Tongue (tissue), 2 donors: ENCODE data around the gene COPS7A. TPM values are rescaled to one million over a fixed set of nuclear protein-coding genes. Genes with fewer than 3 reads are reported as not detected.
A peak's percentile ranks its signal among the peaks of the same experiment; 100 is the strongest.

Experiments used
- DNase-seq: peaks from one replicate; pipeline ENCODE4 v3.0.0-alpha.2; 2015
- total RNA-seq: library from RNA; depleted of rRNA; stranded (reverse); fragments of >200 nt; gene quantifications from one replicate; pipeline ENCODE4 v1.2.3, GENCODE V29; 2014

Gene COPS7A
- total RNA-seq, 1 donor from 2014 or later, result 41.5 TPM

DNA sequence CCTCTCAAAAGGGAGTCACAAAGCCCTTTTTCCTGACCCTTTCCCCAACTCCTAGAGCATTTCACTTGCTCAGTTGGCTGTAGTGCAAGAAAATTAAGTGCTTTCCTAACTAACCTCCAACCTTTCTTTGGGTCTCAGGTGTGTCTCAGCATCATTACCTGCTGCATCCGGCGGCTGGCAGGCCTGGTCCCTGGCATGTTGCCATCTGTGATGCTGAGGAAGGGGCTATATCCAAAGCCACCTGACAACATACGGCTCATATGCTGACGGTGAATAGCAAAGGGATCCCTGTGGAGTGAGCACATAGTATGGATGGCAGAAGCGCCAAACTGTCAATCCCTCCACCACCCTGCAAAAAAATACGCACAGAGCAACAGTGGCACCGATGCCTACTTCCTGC, 27.9 kb downstream of the COPS7A start:
- no peak for DNase-seq

DNA sequence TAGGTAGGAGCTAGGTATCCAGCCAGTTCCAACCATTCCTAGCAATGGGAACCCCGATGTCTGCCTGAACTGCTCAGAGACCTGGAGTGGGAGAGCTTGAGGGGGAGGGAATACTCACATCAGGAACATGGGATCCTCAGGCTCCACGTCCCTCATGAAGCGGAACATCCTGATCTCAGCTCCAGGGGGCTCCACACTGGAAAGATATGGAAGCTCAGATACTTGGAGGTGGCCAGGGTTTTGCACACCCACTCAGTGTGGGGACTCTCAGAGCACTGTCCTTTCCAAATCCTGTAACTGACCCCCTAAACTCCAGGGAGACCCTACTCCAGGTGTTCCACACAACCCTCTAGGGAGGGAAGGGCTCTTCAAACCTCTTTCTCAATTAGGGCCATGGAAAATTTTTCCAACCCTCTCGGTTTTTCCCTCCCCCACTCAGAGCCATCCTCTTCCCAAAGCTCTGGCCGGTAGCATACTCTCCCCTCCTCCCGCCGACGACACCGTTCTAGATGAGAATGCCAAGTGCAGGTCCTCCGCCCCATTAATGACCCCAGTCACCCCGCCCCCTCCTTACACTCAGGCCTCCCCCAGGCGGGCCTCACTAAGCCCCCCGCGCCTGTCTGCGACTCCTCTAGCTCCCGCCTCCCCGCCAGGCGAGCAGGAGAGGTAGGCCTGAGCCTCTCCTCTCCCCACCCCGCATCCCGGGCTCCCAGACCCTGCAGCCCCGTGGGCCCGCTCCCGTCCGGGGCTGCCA, 28.5 kb downstream of the COPS7A start:
- peak; percentile 75 for DNase-seq

DNA sequence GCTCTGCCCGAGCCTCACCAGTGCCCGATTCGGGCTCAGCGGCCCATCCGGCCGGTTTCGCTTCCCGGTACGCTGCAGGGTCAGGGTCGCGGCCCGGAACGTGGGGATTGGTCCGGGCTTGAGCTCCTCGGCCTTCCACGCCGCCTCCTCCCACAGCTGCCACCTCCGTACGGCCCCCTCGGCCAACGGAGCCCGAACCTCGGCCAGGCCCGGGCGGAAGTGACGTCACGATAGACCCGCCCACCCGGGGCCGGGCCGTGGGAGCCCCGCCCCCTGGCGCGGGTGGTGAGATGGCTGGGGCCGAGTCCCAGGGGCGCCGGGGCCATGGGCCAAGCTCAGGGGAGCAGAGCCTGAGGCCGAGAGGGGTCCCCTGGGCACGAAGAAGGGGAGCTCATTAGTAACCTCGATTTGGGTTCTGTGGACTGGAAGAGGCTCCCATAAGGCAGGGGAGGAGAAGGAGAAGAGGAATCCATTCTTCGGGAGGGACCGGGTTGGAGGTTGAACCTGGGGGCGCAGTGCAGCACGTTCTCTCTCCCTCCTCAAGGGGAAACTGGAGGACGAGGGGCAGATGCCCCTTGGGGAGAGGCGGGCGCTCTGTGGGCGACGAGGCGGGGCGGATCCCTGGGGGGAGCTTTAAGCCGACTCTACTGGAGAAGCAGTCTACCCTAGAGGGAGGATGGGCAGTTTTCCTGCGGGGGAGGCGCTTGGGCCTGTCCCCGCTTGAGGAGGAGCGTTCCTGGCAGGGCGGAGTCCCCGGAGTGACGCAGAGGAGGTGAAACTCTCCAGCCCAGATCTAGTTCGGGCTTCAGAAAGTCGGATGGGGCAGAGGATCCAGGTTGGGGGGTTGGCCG, 29.3 kb downstream of the COPS7A start, which contains the start of gene MLF2:
MLF2 (minus strand) TSS at position 221 of the 851 bp plus-strand sequence. CDS start 807 bp downstream, outside the sequence.
- DNase-seq, result peak; percentile 100

DNA sequence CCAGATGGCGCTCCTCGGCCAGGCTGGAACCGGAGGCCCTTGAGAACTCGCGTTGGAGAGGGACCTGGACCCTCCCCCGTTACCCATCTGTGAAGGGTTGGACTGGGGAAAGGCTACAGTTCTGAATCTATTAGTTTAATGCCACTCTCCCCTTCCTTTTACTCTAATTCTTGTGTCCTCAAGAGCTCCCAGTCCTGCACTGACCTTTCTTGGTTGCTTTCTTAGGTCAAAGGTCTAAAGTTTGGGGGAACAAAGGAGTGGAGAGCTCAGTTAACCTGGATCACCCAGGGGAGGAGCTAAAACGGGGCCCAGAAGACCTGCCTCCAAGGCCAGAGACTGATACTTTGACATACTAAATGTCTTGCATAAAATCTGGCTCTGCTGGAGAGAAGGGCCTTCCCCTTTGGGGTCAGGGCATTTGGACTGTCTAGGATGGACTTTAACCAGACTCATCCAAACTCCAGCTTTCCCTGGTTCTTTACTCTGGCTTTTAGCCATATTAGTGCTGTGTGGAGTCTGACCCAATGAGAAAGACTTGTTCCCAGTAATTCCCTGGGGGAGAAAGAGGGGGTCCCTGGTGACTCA, 30.0 kb downstream of the COPS7A start:
- no peak for DNase-seq

DNA sequence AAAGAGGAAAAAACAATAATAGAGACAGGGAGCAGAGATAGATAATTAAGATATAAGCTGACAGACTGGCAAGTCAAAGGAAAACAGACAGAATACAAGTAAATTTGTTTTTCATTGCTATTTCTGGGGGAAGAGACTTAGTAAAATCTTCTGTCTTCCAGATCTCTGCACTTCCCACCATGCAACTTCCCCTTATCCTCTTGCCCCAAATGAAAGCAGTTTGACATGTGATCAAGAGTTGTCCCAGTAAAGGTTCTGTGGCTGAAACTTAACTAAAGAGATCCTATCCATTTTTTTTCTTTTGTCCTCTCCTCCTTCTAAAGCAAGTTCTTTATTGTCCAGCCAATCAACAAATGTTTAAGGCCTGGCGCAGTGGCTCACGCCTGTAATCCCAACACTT, 30.6 kb downstream of the COPS7A start:
- no peak for DNase-seq

DNA sequence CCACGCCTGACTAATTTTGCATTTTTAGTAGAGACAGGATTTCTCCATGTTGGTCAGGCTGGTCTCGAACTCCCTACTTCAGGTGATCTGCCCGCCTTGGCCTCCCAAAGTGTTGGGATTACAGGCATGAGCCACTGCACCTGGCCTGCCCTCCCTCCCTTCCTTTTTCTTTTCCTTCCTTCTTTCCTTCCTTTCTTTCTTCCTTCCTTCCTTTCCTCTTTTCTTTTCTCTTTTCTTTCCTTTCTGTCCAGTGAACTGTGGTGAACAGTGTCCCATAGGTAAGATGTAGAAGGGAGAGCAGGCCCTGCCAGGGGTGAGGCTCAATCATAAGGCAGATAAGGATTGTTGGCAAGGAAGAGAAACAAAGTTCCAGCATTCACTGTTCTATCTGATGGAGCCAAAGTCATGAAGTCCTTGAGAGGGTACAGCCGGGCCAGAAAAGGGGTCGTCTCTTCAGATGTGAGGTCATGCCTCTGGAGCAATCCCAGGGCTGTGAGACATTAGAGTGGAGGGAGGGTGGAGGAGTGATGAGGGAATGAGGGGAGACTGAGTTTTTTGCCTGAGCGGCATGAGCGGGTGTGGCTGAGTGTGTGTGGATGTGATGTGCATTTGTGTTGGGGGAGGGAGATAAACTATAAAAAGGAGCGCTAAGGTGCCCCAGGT, 33.3 kb downstream of the COPS7A start:
- DNase-seq, result no peak

DNA sequence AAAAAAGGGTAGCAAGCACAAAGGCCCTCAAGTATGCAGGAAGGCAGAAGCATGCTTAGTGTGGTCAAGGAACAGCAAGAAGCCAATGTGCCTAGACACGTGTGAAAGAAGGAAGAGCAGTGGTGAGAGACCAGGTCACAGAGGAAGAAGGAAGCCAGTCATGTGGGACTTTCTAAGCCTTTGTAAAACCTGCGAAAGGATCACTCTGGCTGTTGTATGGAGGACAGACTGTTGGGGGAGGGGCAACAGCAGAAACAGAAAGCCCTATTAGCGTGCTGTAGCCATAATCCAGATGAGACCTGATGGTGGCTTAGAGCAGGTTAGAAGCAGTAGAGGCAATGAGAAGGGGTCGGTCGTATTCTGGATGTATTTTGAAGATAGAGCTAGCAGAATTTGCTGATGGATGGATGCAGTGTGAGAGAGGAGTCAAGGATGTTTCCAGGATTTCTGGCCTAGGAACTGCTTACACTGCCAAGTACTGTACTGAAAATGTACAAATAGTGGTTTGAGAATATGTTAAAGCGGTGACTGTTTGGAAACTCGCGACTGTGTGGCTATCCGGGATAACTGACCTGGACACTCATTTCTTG, 34.8 kb downstream of the COPS7A start:
- DNase-seq, result no peak

DNA sequence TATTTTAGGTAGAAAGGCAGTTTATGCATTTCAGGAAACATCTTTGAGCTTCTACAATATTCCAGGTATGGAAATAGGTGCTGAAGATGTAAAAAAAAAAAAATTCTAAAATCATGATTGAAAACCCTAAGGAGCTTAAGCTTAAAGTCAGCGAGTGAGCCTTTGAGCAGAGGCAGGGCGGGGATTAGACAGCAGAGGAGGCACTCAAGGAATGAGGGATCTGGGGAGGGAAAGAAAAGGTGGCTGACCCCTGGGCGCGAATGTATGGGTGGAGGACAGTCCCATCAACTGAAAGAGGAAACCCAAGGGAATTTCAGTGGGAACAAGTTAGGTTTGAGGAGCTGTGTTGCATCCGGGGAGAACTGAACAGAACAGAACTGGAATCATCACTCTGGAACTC, 35.9 kb downstream of the COPS7A start:
- DNase-seq, result no peak

DNA sequence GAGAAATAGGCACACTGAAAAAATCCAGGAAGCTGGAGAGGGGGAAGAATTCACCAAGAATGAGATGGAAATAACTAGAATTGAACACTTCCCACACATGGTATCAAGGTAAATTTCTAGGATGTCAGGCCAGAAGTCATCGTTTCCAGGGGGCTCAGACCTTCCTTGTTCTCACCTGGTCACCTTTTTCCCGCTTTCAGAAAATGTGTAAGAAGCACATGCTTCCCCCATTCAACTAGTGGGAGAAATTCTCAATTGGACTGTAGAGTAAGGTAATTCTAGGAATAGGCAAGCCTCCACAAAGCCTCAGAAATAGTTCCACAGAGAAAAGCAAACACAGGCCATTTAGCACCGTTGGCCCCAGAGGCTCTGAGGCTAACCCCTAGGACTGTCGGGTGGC, 39.5 kb downstream of the COPS7A start:
- DNase-seq, result no peak

DNA sequence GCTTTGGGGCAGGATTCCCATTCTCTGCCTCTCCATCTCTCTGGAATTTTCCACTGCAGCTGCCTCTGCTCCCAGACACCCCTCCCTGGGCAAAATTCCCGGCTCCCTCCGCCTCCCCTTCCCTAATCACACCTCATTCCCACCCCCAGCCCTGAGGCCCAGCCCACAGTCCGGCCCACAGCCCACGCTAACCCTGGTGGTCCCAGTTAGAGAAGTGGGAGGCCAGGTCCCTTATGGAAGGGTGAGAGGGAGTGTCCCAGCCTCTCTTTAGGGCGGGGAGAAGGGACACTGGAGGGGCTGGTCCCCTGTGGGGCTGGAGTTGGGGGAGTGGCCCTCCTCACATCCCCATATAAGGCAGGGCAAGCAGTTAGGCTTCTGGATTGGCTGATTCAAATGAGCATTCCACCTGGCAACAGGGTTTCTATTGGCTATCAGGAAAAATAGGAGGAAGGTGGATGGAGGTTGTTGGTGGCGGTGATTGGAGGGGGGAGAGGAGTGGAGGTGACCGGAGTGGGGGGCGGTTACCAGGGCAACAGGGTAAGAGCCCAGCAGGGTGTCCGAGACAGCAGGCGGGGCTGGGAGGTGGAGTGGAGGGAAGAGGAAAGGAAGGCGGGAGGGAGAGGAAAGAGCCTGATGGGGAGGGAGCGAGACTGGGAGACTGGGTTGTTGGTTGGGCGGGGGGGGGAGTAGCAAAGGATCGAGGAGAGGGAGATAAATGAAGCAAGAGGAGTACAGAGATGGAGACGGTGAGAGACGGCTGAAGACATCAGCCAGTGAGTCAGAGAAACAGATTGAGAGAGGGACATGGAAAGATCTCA, 40.4 kb downstream of the COPS7A start:
- DNase-seq, result peak; percentile 99

DNA sequence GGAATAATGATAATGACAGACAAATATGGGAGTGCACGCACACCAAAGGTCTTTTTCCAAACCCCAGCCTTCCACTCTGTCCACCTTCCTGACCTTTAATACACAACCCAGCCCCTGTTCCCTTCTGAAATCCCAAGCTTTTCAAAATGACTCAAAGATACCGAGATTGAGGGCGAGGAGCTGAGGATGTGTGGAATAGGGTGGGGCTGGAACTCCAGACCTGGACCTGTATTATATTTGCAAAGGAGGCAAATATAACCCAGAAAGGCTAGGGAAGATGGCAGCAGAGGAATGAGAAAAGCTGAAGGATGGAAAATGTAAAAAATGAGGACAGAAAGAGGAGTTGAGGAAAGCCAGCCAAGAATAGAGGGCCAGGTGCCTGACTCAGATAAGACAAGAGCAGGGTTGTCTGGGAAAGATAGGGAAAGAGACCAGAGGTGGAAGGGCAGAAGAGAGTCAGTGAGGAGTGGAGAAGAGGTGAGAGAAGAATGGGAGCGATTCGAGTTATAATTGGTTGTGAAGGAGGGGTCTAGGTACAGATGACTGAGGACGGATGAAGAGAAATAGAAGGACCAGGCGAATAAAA, 41.3 kb downstream of the COPS7A start:
- no peak for DNase-seq

DNA sequence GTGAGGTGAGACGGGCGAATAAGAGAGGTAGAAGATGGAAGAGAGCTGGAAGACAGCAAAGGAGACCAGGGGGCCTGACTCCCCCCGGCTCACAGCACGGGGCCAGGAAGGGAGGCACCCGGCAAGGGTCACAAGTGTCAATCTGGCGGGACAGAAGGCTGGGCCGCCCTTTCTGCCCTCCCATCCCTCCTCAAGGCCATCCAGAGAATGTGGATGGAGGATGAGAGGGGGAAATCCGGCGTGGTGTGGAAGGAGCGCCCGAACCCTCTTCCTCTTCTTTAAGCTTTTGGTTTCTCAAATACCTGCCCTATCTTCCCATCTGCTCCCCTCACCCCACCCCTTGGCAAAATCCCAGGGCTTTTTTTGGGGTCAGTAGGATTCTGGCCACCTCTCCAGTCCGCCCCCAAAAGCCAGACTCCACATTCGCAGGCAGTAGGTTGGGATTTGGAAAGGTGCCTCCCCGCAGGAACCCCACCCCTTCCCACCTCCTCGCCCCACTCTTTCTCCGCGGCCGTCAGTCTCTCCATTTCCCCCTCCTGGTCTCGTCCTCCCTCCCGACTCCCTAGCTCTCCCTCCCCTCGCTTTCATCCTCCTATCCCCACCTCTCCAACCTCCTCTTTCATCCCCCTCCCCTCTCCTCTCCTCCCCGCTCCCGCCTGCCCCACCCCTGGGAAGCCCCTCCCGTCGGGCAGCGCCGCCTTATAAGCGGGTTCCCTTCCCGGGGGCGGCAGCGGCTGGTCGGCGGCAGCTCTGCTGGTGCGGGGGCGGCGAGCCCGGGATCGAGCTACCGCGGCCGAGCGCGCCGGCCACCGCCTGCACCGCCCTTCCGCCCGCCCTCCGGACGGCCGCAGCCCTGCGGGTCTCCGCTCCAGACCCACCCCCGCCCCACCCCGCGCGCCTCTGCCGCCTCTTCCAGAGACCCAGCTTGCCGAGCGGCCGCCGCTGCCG, 42.1 kb downstream of the COPS7A start, which contains the start of gene PTMS:
PTMS (plus strand) TSS at position 730 of the 948 bp plus-strand sequence. CDS start 343 bp downstream, outside the sequence.
- peak; percentile 96 for DNase-seq

DNA sequence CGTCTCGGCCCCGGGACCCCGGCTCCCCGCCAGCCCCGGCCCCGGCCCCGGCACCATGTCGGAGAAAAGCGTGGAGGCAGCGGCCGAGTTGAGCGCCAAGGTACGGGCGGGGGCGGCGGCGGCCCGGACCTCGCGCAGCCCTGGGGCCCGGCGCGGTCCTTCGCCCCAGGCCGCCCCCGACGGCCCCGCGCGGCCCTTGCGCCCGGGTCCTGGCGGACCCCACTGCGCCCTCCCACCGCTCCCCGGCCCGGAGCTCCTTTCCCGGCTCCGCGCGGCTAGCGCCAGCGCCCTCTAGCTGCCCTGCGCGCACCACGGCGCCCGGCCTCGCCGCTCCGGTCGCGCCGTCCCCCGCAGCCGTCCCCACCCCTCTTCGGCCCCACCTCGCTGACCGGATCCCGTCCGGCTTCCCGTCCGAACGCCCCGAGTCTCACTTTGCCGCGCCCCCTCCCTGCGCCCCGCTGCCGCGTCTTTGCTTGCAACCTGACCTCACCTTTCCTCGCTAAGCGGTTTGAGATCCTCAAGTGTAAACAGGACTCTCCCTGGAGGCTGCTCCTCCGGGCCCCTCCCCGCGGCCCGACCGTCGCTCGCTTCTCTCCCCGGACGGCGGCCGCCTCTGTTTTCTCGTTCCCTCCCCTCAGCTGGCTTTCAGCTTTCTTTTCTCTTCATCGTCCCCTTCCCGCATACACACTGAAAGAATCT, 43.0 kb downstream of the COPS7A start:
- DNase-seq, result peak; percentile 87

DNA sequence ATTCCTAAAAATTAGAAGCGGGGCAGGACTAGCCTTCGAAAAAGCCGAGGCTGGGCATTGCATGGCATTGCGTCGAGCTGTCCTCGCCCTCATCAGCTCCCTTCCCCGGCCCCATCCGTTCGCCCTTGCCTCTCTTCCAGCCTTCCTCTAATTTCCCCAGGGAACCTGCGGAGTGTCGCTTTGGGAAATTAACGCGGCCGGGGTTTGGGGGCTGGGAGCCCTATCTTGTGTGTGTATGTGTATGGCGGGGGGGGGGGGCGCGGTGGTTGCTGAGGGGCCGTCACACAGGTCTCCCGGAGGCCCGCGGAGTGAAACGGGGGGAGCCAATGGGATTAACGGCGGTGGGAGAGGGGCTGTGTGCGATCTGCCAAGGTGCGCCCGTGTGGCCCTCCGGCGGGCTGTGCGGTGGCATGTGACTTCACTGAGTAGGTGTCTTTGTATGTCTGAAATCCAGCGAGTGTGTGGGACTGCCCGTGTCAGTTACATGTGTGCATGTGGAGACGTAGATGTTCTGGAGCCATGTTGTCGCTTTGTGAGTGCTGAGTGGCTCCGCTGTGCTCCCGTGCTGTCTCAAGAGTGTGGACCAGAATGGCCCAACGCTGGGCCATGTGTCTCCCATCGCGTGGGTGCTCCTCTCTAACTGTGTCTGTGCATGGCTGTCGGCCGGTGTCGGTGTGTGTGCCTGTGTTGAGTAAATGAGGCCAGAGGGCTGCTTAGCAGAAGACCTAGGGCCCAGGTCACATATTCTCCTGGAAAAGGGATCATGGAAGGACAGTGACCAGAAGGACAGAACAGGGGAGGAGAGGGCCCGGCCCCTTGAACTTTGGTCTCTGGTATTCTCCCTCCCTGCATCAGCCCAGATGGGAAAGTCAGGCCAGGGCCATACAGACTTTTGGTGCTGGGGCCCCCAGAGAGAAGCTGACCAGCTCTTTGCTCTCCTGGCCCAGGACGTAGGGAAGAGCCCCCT, 43.8 kb downstream of the COPS7A start:
- no peak for DNase-seq

DNA sequence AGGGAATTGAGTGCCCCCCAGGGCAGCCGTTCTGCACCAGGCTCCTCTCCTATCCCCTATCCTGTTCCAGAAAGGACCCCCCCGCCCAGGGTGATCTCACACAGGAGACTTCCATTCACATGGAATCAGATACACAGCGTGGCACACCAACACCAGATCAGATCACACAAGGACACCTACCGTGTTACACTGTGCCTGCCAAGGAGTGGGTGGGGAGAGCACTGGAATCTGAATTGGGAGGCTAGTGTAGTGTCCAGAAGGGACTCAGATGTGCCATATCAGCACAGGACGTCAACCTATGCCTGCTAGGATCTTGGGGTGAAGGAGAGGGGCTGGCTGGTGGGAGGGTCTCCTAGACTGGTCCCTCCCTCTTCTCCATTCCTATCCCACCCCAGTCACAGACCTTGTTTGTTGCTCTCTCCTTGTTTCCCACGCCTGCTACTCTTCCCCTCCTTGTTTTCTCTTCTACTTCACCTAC, 44.6 kb downstream of the COPS7A start:
- peak; percentile 52 for DNase-seq

DNA sequence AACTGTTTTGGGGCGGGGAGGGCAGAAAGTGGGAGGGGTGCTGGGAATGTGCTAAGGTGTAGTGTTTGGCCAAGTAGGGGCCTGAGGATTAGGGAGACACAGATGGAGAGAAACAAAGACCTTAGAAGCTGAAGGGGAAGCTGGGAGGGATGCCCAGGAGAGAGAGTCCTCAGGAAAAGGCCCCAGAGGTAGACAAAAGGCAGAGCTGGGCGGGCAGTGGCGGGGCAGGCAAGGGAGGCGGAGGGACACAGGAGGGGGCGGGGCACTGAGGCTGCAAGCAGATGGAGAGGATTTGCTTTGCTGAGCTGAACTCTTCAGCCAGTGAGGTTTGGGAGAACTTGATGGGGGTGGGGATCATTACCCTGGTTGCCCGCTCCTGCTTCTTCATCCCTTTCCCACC, 45.1 kb downstream of the COPS7A start:
- DNase-seq, result peak; percentile 86

DNA sequence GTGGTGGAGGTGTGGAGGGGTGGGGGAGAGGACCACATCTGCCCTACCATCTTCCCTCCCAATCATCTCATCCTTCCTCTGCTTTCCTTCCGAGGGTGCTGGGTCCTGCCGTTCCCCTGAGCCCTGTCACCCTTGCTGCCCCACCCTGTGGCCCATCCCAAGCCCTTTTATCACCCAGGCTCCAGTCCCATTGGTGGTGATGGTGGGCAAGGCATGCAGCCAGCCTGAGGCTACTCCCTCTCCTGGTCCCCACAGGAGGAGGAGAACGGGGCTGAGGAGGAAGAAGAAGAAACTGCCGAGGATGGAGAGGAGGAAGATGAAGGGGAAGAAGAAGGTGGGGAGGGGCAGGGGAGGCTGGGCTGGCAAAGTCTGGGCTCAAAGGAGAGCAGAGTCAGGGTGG, 45.8 kb downstream of the COPS7A start:
- DNase-seq, result no peak
